Kidney capillary endothelial cell (primary cell): ENCODE results near the gene ZNF333.
"Not testable (repeated sequence)": the region's sequence is repeated elsewhere in the genome, so short reads cannot be mapped to it uniquely, and the experiment has no call there.

Experiments
- DNase-seq: peaks from one replicate; pipeline ENCODE4 v3.0.0-alpha.2; 2018; ENCODE audit warnings: low spot score

Gene ZNF333

GRCh38 chr19:14699641-14700040, 9.8 kb downstream of the ZNF333 start:
- no peak for DNase-seq

GRCh38 chr19:14700711-14701375, 11.0 kb downstream of the ZNF333 start:
- DNase-seq: no peak

- no peak for DNase-seq
Observed at GRCh38 chr19:14703833-14704232, 14.0 kb downstream of the ZNF333 start.

GRCh38 chr19:14704450-14704849, 14.6 kb downstream of the ZNF333 start:
- DNase-seq: no peak

GRCh38 chr19:14715841-14716240, 26.0 kb downstream of the ZNF333 start:
- no peak for DNase-seq

- DNase-seq: no peak
Observed at GRCh38 chr19:14718522-14719116, 28.8 kb downstream of the ZNF333 start.

- DNase-seq: no peak
Observed at GRCh38 chr19:14719162-14719561, 29.3 kb downstream of the ZNF333 start.

- DNase-seq: no peak
Observed at GRCh38 chr19:14722127-14722526, 32.3 kb downstream of the ZNF333 start.

GRCh38 chr19:14728595-14728994, 38.7 kb downstream of the ZNF333 start:
- no peak for DNase-seq

GRCh38 chr19:14731200-14731599, 41.4 kb downstream of the ZNF333 start:
- no peak for DNase-seq

- DNase-seq: no peak
Observed at GRCh38 chr19:14732510-14732909, 42.7 kb downstream of the ZNF333 start.

- no peak for DNase-seq
Observed at GRCh38 chr19:14733574-14733973, 43.7 kb downstream of the ZNF333 start.

- no peak for DNase-seq
Observed at GRCh38 chr19:14735915-14736314, 46.1 kb downstream of the ZNF333 start.

GRCh38 chr19:14746886-14747285, 57.0 kb downstream of the ZNF333 start:
- DNase-seq: no peak

GRCh38 chr19:14748601-14749000, 58.8 kb downstream of the ZNF333 start:
- no peak for DNase-seq

- no peak for DNase-seq
Observed at GRCh38 chr19:14758816-14759215, 69.0 kb downstream of the ZNF333 start.

GRCh38 chr19:14761607-14762006, 71.8 kb downstream of the ZNF333 start:
- DNase-seq: no peak

GRCh38 chr19:14762111-14762510, 72.3 kb downstream of the ZNF333 start:
- DNase-seq: no peak

- DNase-seq: no peak
Observed at GRCh38 chr19:14763497-14764145, 73.8 kb downstream of the ZNF333 start.

GRCh38 chr19:14764401-14764800, 74.6 kb downstream of the ZNF333 start:
- no peak for DNase-seq

GRCh38 chr19:14765403-14765802, 75.6 kb downstream of the ZNF333 start:
- DNase-seq: not testable (repeated sequence)

GRCh38 chr19:14765841-14766240, 76.0 kb downstream of the ZNF333 start:
- DNase-seq: not testable (repeated sequence)

- no peak for DNase-seq
Observed at GRCh38 chr19:14767466-14767971, 77.7 kb downstream of the ZNF333 start.
